HFFc6 (cell line): ENCODE results near the gene ACTN4. TPM values are rescaled to one million over a fixed set of nuclear protein-coding genes. Genes with fewer than 3 reads are reported as not detected.
A peak's percentile ranks its signal among the peaks of the same experiment; 100 is the strongest.

ENCODE experiments used
- DNase-seq: peaks from one replicate; pipeline ENCODE4 v3.0.0-alpha.2; 2018
- H3K27ac Mint-ChIP-seq: 2 replicates; pipeline ENCODE4 v1.8.0; 2020; ENCODE audit warnings: mild to moderate bottlenecking, mixed read lengths
- H3K27me3 Mint-ChIP-seq: 2 replicates; pipeline ENCODE4 v1.8.0; 2021; ENCODE audit warnings: mild to moderate bottlenecking, moderate library complexity, mixed read lengths; ENCODE audit not compliant: insufficient read depth
- H3K36me3 Mint-ChIP-seq: 2 replicates; pipeline ENCODE4 v1.8.0; 2021; ENCODE audit warnings: low read depth, mixed read lengths
- H3K4me1 Mint-ChIP-seq: 2 replicates; pipeline ENCODE4 v1.8.0; 2020; ENCODE audit warnings: low read depth, mixed read lengths
- H3K4me3 Mint-ChIP-seq: 2 replicates; pipeline ENCODE4 v1.8.0; 2020; ENCODE audit warnings: mild to moderate bottlenecking, moderate library complexity, mixed read lengths
- H3K9me3 Mint-ChIP-seq: 2 replicates; pipeline ENCODE4 v1.8.0; 2020; ENCODE audit warnings: mild to moderate bottlenecking, mixed read lengths
- total RNA-seq, 6 experiments: library from RNA; stranded (reverse); fragmentation: NEBNext Ultra II Directional; extraction: Animal tissue kit (Norgen Biotek cat#: 25700); gene quantifications; 2 replicates in 1 of 6; 3 replicates in 5 of 6; pipeline ENCODE4 v1.2.3, GENCODE V29; 2021
- TF ChIP-seq, protein P1 (sequence below): fragments of 200-600 bp; sonication (generic); IDR thresholded peaks from 2 replicates; pipeline ENCODE4 v1.5.0; 2021; ENCODE audit warnings: antibody characterized with exemption, mild to moderate bottlenecking

Gene ACTN4
- total RNA-seq, 6 experiments from 2014 or later = 972 to 1,299 (median 1,250) TPM

DNA sequence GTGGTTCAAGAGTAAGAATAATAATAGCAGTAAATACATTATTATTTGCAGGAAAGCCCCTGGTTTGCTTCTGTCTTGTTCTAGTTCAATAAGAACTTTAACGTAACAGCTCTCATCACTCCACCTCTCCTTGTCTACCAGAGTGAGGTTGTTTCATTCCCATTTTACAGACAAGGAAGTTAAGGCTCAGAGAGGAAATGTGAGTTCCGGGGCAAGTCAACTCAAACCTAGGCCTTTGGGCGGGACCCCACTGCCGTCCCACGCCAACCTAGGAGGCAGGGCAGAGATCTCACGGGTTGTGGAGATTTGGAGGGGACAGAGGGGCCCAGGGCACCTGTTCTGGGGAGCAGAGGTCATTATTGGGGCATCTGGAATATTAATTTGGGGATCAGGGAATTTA lies 31.2 kb upstream of the ACTN4 start:
- Mint-ChIP-seq H3K9me3 (no peaks in the 10 kb centered on the region), H3K4me3 (no peak overlapping the region), H3K27ac (no peak overlapping the region), H3K36me3 (peaks cover 10% of the 10 kb centered on the region; the same call in 1 of the 2 replicates), H3K27me3 (peaks cover 4% of the 10 kb centered on the region), H3K4me1 (peaks cover 18% of the 10 kb centered on the region)
- TF ChIP-seq, protein P1, sequence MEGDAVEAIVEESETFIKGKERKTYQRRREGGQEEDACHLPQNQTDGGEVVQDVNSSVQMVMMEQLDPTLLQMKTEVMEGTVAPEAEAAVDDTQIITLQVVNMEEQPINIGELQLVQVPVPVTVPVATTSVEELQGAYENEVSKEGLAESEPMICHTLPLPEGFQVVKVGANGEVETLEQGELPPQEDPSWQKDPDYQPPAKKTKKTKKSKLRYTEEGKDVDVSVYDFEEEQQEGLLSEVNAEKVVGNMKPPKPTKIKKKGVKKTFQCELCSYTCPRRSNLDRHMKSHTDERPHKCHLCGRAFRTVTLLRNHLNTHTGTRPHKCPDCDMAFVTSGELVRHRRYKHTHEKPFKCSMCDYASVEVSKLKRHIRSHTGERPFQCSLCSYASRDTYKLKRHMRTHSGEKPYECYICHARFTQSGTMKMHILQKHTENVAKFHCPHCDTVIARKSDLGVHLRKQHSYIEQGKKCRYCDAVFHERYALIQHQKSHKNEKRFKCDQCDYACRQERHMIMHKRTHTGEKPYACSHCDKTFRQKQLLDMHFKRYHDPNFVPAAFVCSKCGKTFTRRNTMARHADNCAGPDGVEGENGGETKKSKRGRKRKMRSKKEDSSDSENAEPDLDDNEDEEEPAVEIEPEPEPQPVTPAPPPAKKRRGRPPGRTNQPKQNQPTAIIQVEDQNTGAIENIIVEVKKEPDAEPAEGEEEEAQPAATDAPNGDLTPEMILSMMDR = no peak
- no peak for DNase-seq

DNA sequence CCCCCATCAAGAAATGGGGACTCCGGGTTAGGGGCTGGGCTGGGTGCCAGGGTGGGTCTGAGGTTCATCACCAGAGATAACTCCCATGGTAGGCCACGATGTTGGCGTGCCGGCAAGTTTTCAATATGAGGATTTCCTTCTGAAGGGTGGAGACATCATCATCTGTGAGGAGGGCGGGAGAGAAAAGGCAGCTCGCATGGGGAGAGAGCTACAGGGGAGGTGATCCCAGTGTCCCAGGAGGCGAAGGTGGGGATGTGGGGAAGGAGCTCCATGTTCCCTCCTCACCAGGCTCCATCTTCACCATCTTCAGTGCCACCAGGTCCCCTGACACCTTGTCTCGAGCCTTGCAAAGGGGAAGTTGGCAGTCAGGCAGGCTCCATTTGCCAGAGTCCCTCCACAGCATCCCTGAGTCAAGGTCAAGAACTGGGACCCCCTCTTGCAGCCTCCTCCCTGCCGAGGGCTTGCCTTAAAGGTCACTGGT lies 30.1 kb upstream of the ACTN4 start:
- peaks cover 20% of the 10 kb centered on the region; the same call in 1 of the 2 replicates for H3K36me3 Mint-ChIP-seq
- H3K9me3 Mint-ChIP-seq = no peaks in the 10 kb centered on the region
- H3K4me1 Mint-ChIP-seq = peaks cover 18% of the 10 kb centered on the region
- DNase-seq = no peak
- TF ChIP-seq, protein P1 = no peak
- H3K4me3 Mint-ChIP-seq = no peak overlapping the region
- H3K27ac Mint-ChIP-seq = no peak overlapping the region
- H3K27me3 Mint-ChIP-seq = peaks cover 3% of the 10 kb centered on the region

DNA sequence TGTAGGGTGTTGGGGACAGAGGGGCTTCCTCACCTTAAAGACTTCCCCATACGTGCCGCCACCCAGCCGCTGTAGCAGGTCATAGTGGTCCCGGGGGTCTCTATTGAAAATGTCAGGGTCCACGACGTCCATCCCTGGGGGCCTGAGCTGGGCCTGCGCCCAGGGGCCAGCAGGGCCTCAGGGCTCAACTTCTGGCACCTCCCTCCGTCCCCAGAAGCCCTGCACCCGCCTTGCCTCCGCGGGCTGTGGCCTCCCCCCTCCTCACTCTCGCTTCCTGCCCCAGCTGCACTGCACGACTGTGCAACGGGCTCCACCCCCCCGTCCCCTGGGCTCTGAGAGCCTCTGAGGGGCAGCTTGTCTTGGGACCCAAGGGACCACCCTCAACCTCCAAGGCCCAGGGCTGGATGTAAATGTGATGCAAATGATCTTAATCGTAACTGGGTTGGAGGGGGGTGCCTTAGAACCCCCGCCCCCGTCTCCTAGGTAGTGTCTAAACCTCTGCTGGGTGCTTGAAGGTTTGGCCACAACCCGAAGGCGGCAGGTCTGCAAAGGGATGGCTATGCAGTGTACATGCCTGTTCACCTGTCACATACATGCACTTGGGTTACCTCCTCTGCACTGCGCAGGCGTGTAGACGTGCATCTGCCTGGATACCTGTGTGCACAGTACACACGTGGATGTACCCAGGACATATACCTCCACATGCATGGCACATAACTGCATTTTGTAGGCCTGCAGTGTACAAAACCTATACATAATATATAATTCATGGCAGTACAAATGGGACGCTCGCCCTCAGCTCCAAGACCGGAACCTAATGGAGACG lies 29.5 kb upstream of the ACTN4 start, which contains the start of gene MAP4K1:
Gene MAP4K1, minus strand, starts transcription at position 190 of the 826 bp plus-strand sequence. Its CDS starts 58 bp downstream, at position 132.
- DNase-seq = no peak
- no peaks in the 10 kb centered on the region for H3K9me3 Mint-ChIP-seq
- TF ChIP-seq, protein P1 = no peak
- peak within 1 kb of the TSS; percentile 76; the same call in 1 of the 2 replicates for H3K27ac Mint-ChIP-seq
- peaks cover 20% of the 10 kb centered on the region; the same call in 1 of the 2 replicates for H3K36me3 Mint-ChIP-seq
- H3K27me3 Mint-ChIP-seq = no peaks in the 10 kb centered on the region; the same call in 1 of the 2 replicates
- peaks cover 18% of the 10 kb centered on the region for H3K4me1 Mint-ChIP-seq
- peak within 1 kb of the TSS; percentile 100 for H3K4me3 Mint-ChIP-seq

DNA sequence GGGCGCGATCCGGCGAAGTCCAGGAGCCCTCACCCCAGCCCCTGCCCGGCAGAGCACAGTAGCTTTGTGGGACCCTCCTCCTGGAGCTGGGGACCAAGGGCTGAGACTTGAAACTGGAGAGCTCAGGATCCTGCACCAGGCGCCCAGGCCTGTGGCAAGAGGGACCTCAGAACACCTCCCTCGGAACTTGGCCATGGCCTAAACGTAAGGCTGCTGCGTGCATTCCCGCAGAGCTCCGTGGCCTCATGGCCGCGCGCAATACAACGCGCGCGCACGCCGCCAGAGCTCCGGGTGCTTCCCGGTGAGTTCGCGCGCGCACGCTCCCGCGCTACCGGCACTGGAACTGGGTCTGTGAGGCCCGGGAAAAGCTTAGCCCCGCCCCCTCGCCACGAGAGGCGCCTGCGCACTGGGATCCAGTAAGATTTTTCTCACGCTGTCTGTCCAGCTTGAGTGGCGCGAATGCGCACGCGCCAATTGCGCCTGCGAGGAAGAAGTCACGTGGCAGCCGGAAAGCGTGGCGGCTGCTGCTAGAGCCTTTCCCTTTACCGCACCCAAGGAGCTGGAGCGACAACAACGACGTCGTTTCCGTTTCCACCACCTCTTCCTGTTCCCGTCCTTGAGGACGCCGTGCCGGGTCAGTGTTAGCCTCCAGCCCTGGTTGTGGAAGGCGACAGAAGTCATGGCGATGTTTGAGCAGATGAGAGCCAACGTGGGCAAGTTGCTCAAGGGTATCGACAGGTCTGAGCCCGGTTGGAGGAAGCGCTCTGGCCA lies 28.7 kb upstream of the ACTN4 start, which contains the start of gene EIF3K:
Gene EIF3K, plus strand, starts transcription at position 599 of the 771 bp plus-strand sequence. Its CDS starts 81 bp downstream, at position 680.
- Mint-ChIP-seq H3K4me3 (peak within 1 kb of the TSS; percentile 100), H3K27ac (peak within 1 kb of the TSS; percentile 98), H3K27me3 (no peaks in the 10 kb centered on the region; the same call in 1 of the 2 replicates), H3K9me3 (no peaks in the 10 kb centered on the region), H3K4me1 (peaks cover 18% of the 10 kb centered on the region), H3K36me3 (peaks cover 20% of the 10 kb centered on the region; the same call in 1 of the 2 replicates)
- TF ChIP-seq, protein P1 = no peak
- peak; percentile 98 for DNase-seq

DNA sequence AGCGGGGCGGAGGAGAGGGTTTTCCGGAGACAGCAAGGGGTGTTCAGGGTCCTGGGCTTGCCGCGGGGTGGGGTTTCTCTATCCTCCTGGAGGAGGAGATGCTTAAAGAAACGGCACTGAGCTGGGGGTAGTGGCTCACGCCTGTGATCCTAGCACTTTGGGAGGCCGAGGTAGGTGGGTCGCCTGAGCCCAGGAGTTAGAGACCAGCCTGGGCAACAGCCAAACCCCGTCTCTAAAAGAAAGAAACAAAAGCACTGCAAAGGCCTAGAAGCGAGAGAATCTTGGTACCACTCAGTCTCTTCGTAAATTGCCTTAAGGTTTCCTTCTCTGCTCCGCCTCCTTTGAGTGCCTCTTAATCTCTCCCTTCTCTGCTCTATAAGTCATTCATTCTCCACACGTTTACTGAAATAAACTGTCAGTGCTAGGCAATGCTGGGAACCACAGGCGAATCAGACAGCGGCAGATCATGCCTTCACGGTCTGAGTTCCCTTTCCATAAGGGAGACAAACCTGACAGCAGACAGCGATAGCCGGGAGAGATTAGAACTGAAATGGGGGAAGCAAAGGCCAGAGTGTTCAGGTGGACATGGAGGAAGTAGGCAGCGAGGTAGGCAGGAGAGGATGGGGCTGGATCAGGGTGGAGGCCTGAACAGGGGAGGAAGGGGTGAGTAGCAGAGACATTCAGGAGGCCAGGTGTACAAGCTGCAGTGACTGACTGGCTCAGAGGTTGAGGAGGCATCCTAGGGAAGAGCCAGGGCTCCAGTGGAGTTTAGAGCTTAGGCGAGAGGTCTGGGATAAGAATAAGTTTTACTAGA lies 27.9 kb upstream of the ACTN4 start:
- TF ChIP-seq, protein P1 = no peak
- H3K27ac Mint-ChIP-seq = peak overlapping the region; percentile 98
- H3K4me3 Mint-ChIP-seq = peak overlapping the region; percentile 100
- H3K27me3 Mint-ChIP-seq = no peaks in the 10 kb centered on the region; the same call in 1 of the 2 replicates
- no peaks in the 10 kb centered on the region for H3K9me3 Mint-ChIP-seq
- peaks cover 18% of the 10 kb centered on the region for H3K4me1 Mint-ChIP-seq
- no peak for DNase-seq
- peaks cover 25% of the 10 kb centered on the region for H3K36me3 Mint-ChIP-seq
